HL-60 (cell line): ENCODE results near the gene RC3H2.

Experiments used
- GABPA ChIP-seq: IDR thresholded peaks from 2 replicates; pipeline ENCODE4 v1.6.1; 2012; ENCODE audit warnings: low read depth
- POLR2AphosphoS5 ChIP-seq: IDR thresholded peaks from 2 replicates; pipeline ENCODE4 v1.6.1; 2012; ENCODE audit warnings: low read depth

- TF ChIP-seq POLR2AphosphoS5 (peak; percentile 92), GABPA (no peak)
Measured at GRCh38 chr9:122904823-122905710, at the start of gene RC3H2.
